Natural killer cell (primary cell): Measurements from ENCODE around the gene PDGFC. TPM values are rescaled to one million over a fixed set of nuclear protein-coding genes. Genes with fewer than 3 reads are reported as not detected.

ENCODE experiments used
- ATAC-seq, 3 donors: fragments of 150-1000 bp in 2 of 3; fragments of 200-7000 bp in 1 of 3; cut with Tn5 transposase; 1 replicate in 1 of 3; 2 replicates in 2 of 3; pipeline ENCODE4 v1.10.0; 2021; ENCODE audit warnings: mild to moderate bottlenecking in 2 of 3, moderate library complexity in 2 of 3
- DNase-seq, 2 donors: peaks; one replicate each; pipeline versions ENCODE4 v3.0.0 to v3.0.0-alpha.2; 2013 to 2021; ENCODE audit warnings: mixed read lengths in 1 of 2
- H3K27ac ChIP-seq: one replicate; pipeline ENCODE4 v1.5.1; 2013; ENCODE audit warnings: mild to moderate bottlenecking, low read length
- H3K27me3 ChIP-seq: one replicate; pipeline ENCODE4 v1.6.1; 2013; ENCODE audit warnings: low read length; ENCODE audit not compliant: control insufficient read depth, insufficient read depth
- H3K36me3 ChIP-seq: one replicate; pipeline ENCODE4 v1.6.1; 2013; ENCODE audit warnings: low read length; ENCODE audit not compliant: control insufficient read depth, insufficient read depth
- H3K4me1 ChIP-seq: one replicate; pipeline ENCODE4 v1.6.1; 2013; ENCODE audit warnings: low read length; ENCODE audit not compliant: control insufficient read depth, insufficient read depth
- H3K4me3 ChIP-seq: one replicate; pipeline ENCODE4 v1.5.1; 2013; ENCODE audit warnings: low read length
- H3K9me3 ChIP-seq: one replicate; pipeline ENCODE4 v1.6.1; 2013; ENCODE audit warnings: low read length; ENCODE audit not compliant: control insufficient read depth, insufficient read depth
- H3K27ac Mint-ChIP-seq, 2 donors: one replicate each; pipeline ENCODE4 v1.8.0; 2022; ENCODE audit warnings: mild to moderate bottlenecking in 2 of 2, mixed read lengths in 2 of 2, moderate library complexity in 1 of 2
- H3K27me3 Mint-ChIP-seq, 2 donors: one replicate each; pipeline ENCODE4 v1.8.0; 2022; ENCODE audit warnings: low read depth in 2 of 2, mixed read lengths in 2 of 2
- H3K36me3 Mint-ChIP-seq: one replicate; pipeline ENCODE4 v1.8.0; 2022; ENCODE audit warnings: mixed read lengths
- H3K4me1 Mint-ChIP-seq, 2 donors: one replicate each; pipeline ENCODE4 v1.8.0; 2022; ENCODE audit warnings: mixed read lengths in 2 of 2
- H3K4me3 Mint-ChIP-seq: one replicate; pipeline ENCODE4 v1.8.0; 2022; ENCODE audit warnings: mild to moderate bottlenecking, moderate library complexity, mixed read lengths
- H3K9me3 Mint-ChIP-seq, 2 donors: one replicate each; pipeline ENCODE4 v1.8.0; 2022; ENCODE audit warnings: mixed read lengths in 2 of 2
- CTCF ChIP-seq: fragments of 200-600 bp; IDR thresholded peaks from one replicate; pipeline ENCODE4 v1.8.0; 2022; ENCODE audit warnings: antibody characterized with exemption
- WGBS: methylation state at CpG from one replicate; pipeline ENCODE4 v1.1.7; 2013; ENCODE audit warnings: missing lambda C conversion rate; ENCODE audit not compliant: insufficient coverage; 5-methylcytosine and 5-hydroxymethylcytosine counted together
- intact Hi-C: fragments of 100-400 bp; cut with micrococcal nuclease; formaldehyde crosslinking; loops from one replicate; pipeline ENCODE4 v1.14.2; 2022
- total RNA-seq, 4 donors: library from RNA; stranded (reverse); fragments of 120-200 nt in 1 of 4; gene quantifications; one replicate each; pipeline versions ENCODE4 v1.2.3 to v1.2.4, GENCODE V29; 2013 to 2022

Gene PDGFC
- total RNA-seq, 3 donors from 2014 or later (not counting 1 experiment from before 2014, with no cell fraction given): 0.72 to 1.6 (median 0.90) TPM

GRCh38 chr4:156992943-156993342 lies 21.3 kb upstream of the PDGFC start:
- H3K36me3 Mint-ChIP-seq: peaks cover 8% of the 10 kb centered on the region
- no peak for DNase-seq
- H3K9me3 ChIP-seq: peaks cover 6% of the 10 kb centered on the region
- no peak for ATAC-seq
- H3K4me3 ChIP-seq: no peak overlapping the region
- no peak for TF ChIP-seq CTCF
- H3K9me3 Mint-ChIP-seq: peaks cover 15 to 23% of the 10 kb centered on the region in 2 donors
- H3K27me3 ChIP-seq: no peaks in the 10 kb centered on the region
- no peak overlapping the region for H3K4me3 Mint-ChIP-seq
- intact Hi-C loops: no loop called here
- H3K4me1 ChIP-seq: no peaks in the 10 kb centered on the region
- WGBS: 23% methylated on average over 2 of the region's 2 CpGs
- H3K27me3 Mint-ChIP-seq: no peaks in the 10 kb centered on the region
- no peaks in the 10 kb centered on the region for H3K36me3 ChIP-seq
- H3K27ac ChIP-seq: no peak overlapping the region
- H3K27ac Mint-ChIP-seq: no peak overlapping the region
- no peaks in the 10 kb centered on the region for H3K4me1 Mint-ChIP-seq

GRCh38 chr4:156991161-156991560 lies 19.6 kb upstream of the PDGFC start:
- no peak overlapping the region for H3K27ac Mint-ChIP-seq
- H3K4me1 Mint-ChIP-seq: no peaks in the 10 kb centered on the region
- peaks cover 16 to 20% of the 10 kb centered on the region in 2 donors for H3K9me3 Mint-ChIP-seq
- no peaks in the 10 kb centered on the region for H3K27me3 Mint-ChIP-seq
- Histone ChIP-seq H3K9me3 (no peaks in the 10 kb centered on the region), H3K4me1 (no peaks in the 10 kb centered on the region), H3K36me3 (no peaks in the 10 kb centered on the region), H3K4me3 (no peak overlapping the region), H3K27ac (no peak overlapping the region), H3K27me3 (no peaks in the 10 kb centered on the region)
- no peak for DNase-seq
- no peak for TF ChIP-seq CTCF
- H3K4me3 Mint-ChIP-seq: no peak overlapping the region
- intact Hi-C loops: no loop called here
- WGBS: 88% methylated on average over 3 of the region's 3 CpGs
- ATAC-seq: no peak
- H3K36me3 Mint-ChIP-seq: no peaks in the 10 kb centered on the region

DNA sequence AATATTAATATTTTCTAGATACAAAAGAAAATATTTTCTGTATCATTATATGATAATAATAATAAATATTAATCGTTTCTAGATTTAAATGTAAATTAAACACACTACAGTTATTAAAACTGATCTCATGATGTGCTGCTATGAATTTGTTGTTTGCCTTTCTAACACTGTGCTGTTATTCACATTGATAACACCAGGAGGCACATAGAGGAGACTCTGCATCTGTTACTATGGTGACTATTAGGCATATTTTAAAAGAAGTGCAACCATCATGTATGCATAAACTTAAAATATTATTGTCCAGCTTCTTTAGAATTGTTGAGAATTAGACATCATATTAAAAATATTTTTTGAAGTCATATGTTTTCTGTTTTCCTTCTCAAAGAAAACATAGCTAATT lies 11.8 kb upstream of the PDGFC start:
- no CpG with 5 or more reads among the region's 1 CpG for WGBS
- no peaks in the 10 kb centered on the region for H3K4me1 ChIP-seq
- no peaks in the 10 kb centered on the region for H3K36me3 Mint-ChIP-seq
- no peaks in the 10 kb centered on the region for H3K9me3 ChIP-seq
- H3K9me3 Mint-ChIP-seq: peaks cover 8 to 13% of the 10 kb centered on the region in 2 donors
- intact Hi-C loops: no loop called here
- H3K4me1 Mint-ChIP-seq: no peaks in the 10 kb centered on the region
- no peak overlapping the region for H3K4me3 ChIP-seq
- no peak for ATAC-seq
- no peak overlapping the region for H3K4me3 Mint-ChIP-seq
- no peak overlapping the region for H3K27ac ChIP-seq
- no peak overlapping the region for H3K27ac Mint-ChIP-seq
- no peaks in the 10 kb centered on the region for H3K27me3 Mint-ChIP-seq
- no peaks in the 10 kb centered on the region for H3K27me3 ChIP-seq
- H3K36me3 ChIP-seq: no peaks in the 10 kb centered on the region
- TF ChIP-seq CTCF: no peak
- no peak for DNase-seq

GRCh38 chr4:156981262-156981769 lies 9.7 kb upstream of the PDGFC start:
- intact Hi-C loops: no loop called here
- no peak for TF ChIP-seq CTCF
- H3K9me3 ChIP-seq: no peaks in the 10 kb centered on the region
- Mint-ChIP-seq H3K4me1 (no peaks in the 10 kb centered on the region), H3K27me3 (no peaks in the 10 kb centered on the region), H3K4me3 (no peak overlapping the region), H3K9me3 (peaks cover 6 to 9% of the 10 kb centered on the region in 2 donors), H3K36me3 (no peaks in the 10 kb centered on the region), H3K27ac (no peak overlapping the region)
- WGBS: 94% methylated on average over 1 of the region's 3 CpGs
- H3K4me1 ChIP-seq: no peaks in the 10 kb centered on the region
- no peaks in the 10 kb centered on the region for H3K36me3 ChIP-seq
- DNase-seq (no peak), ATAC-seq (no peak)
- H3K27ac ChIP-seq: no peak overlapping the region
- H3K4me3 ChIP-seq: no peak overlapping the region
- H3K27me3 ChIP-seq: no peaks in the 10 kb centered on the region
